Body of pancreas (tissue), 4 donors: ENCODE measurements around the gene IQSEC2. TPM values are rescaled to one million over a fixed set of nuclear protein-coding genes. Genes with fewer than 3 reads are reported as not detected.
A peak's percentile ranks its signal among the peaks of the same experiment; 100 is the strongest.

Experiments
- ATAC-seq: fragments of 150-250 bp; one replicate; pipeline ENCODE4 v1.9.1; 2016
- DNase-seq, 4 donors: peaks; one replicate each; pipeline ENCODE4 v3.0.0-alpha.2; 2019
- H3K27ac ChIP-seq, 4 donors: fragments of 200-600 bp; sonication (generic); 1 replicate in 3 of 4; 2 replicates in 1 of 4; pipeline versions ENCODE4 v1.5.1 to v1.6.1; 2016 to 2019; ENCODE audit warnings: mild to moderate bottlenecking in 1 of 4, mixed read lengths in 1 of 4, moderate library complexity in 1 of 4
- H3K27me3 ChIP-seq, 2 donors: fragments of 200-600 bp; sonication (generic); one replicate each; pipeline ENCODE4 v1.6.0; 2016; ENCODE audit warnings: mild to moderate bottlenecking in 1 of 2
- H3K36me3 ChIP-seq, 2 donors: fragments of 200-600 bp; sonication (generic); replicated peaks in 1 of 2; 2 replicates each; pipeline ENCODE4 v1.5.1; 2016; ENCODE audit warnings: low read depth in 2 of 2; ENCODE audit not compliant: insufficient read depth in 1 of 2
- H3K4me1 ChIP-seq: fragments of 200-600 bp; sonication (generic); one replicate; pipeline ENCODE4 v1.6.0; 2016
- H3K4me3 ChIP-seq, 2 donors: fragments of 200-600 bp; sonication (generic); 1 replicate in 1 of 2; 2 replicates in 1 of 2; pipeline ENCODE4 v1.5.1; 2016 to 2019
- H3K9me3 ChIP-seq, 3 donors: fragments of 200-600 bp; sonication (generic); 1 replicate in 2 of 3; 2 replicates in 1 of 3; pipeline ENCODE4 v1.5.1; 2016
- CTCF ChIP-seq, 7 experiments: fragments of 450-650 bp in 4 of 7; fragments of 200-600 bp in 3 of 7; sonication (generic) in 3 of 7; IDR thresholded peaks; one replicate each; pipeline ENCODE4 v1.5.1; 2016 to 2019; ENCODE audit warnings: antibody characterized with exemption in 7 of 7
- POLR2A ChIP-seq, 3 donors: fragments of 450-650 bp; IDR thresholded peaks; one replicate each; pipeline ENCODE4 v1.6.1; 2016; ENCODE audit warnings: antibody characterized with exemption in 3 of 3, mild to moderate bottlenecking in 2 of 3
- WGBS, 2 donors: methylation state at CpG; one replicate each; pipeline ENCODE4 v1.1.5; 2017; 5-methylcytosine and 5-hydroxymethylcytosine counted together
- intact Hi-C: fragments of 100-400 bp; cut with DNase I; formaldehyde crosslinking; loops from one replicate; pipeline ENCODE4 v1.15.1; 2023
- total RNA-seq, 2 donors: library from RNA; depleted of rRNA; stranded (reverse); fragments of >200 nt; gene quantifications; one replicate each; pipeline ENCODE4 v1.1.0, GENCODE V29; 2016

The IQSEC2 gene
- total RNA-seq, 2 donors from 2014 or later: 12.7 to 30.3 TPM

DNA sequence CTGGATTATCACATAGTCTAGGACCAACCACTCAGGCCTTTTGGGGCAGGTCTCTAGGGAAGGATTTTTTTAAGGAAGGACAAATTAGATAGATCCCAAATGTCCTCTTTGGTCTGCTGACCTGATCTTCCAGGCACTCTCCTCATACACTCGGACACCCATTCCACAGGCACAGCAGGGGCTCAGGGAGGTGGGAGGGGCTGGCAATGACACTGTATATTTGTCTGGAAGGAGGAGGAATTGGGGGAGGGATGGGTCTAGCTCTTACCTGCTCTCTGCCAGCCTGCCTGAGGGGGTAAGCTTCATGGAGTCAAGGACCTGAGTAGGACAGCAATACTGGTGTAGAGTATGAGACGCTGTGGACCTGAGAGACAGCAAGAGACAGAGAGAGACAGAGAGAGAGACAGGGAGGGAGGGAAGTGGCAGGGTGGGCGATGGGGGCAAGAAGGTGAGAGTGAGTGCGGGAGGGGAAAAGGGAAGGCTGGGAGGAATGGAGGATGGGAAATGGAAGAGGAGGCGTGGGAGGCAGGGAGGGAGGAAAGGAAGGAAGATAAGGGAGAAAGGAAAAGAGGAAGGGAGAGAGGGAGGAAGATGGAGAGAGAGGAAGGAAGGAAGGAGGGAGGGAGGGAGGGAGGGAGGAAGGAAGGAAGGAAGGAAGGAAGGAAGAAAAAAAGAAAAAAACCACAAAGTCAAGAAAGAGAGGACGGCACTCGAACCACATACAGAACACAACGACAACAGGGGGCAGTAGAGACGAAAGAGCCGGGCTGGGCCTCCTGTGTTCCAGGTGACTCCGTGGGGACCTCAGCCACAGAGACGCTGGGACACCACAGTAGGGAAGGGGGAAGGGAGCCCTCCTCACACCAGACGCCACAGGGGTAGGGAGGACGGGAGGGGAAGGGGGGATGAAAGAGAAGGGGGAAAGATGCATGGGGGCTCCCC, 1.8 kb downstream of the IQSEC2 start:
- Histone ChIP-seq H3K27me3 (no peaks in the 10 kb centered on the region), H3K9me3 (no peaks in the 10 kb centered on the region), H3K36me3 (no peaks in the 10 kb centered on the region), H3K4me3 (no peak overlapping the region), H3K4me1 (peaks cover 28% of the 10 kb centered on the region), H3K27ac (no peak overlapping the region)
- no peak for ATAC-seq
- 58 to 87% methylated on average over 5 to 11 of the region's 14 CpGs for WGBS, 2 donors
- intact Hi-C loops: no loop called here
- TF ChIP-seq POLR2A (IDR thresholded peaks at IDR 0.05) (no peak), CTCF (IDR thresholded peaks at IDR 0.05) (no peak)
- no peak for DNase-seq

GRCh38 chrX:53272808-53273337, 8.5 kb downstream of the IQSEC2 start:
- H3K27me3 ChIP-seq: no peaks in the 10 kb centered on the region
- intact Hi-C loops: no loop called here
- H3K27ac ChIP-seq: no peak overlapping the region
- no peak for ATAC-seq
- H3K4me1 ChIP-seq: no peaks in the 10 kb centered on the region
- DNase-seq: no peak
- H3K36me3 ChIP-seq: no peaks in the 10 kb centered on the region
- no peak overlapping the region for H3K4me3 ChIP-seq
- no peaks in the 10 kb centered on the region for H3K9me3 ChIP-seq
- 78 to 94% methylated on average over 5 to 7 of the region's 8 CpGs for WGBS, 2 donors
- TF ChIP-seq CTCF (IDR thresholded peaks at IDR 0.05): no peak
- no peak for TF ChIP-seq POLR2A (IDR thresholded peaks at IDR 0.05)

DNA sequence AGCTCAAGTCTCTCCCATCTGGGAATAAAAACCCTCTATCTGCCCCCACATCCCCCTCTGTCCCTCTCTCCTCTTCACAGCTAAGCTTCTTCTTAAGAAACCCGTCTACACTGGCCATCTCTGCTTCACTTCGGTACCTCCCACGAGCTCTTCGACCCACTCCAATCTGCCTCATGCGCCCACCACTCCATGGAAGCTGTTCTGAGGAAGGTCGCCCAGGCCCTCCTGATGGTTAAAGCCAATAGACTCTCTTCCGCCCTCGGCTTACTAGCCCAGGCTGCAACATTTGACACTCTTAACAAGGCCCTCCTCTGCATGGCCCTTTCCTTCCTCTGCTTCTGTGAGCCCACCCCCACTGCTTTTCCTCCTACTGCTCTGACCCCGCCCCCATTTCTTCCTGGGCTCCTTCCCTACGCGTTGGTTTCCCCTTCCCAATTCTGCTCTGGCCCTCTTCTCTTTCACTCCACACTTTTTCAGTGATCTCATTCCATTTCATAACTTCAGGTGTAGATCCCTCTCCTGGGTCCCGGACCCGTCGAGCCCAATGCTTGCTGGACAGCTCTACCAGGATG, 11.8 kb downstream of the IQSEC2 start:
- Histone ChIP-seq H3K9me3 (no peaks in the 10 kb centered on the region), H3K36me3 (no peaks in the 10 kb centered on the region), H3K27ac (no peak overlapping the region), H3K4me3 (no peak overlapping the region), H3K4me1 (no peaks in the 10 kb centered on the region), H3K27me3 (no peaks in the 10 kb centered on the region)
- intact Hi-C loops: no loop called here
- WGBS, 2 donors: 90 to 91% methylated on average over 9 to 14 of the region's 14 CpGs
- no peak for ATAC-seq
- TF ChIP-seq CTCF (IDR thresholded peaks at IDR 0.05) (no peak), POLR2A (IDR thresholded peaks at IDR 0.05) (no peak)
- DNase-seq: no peak

DNA sequence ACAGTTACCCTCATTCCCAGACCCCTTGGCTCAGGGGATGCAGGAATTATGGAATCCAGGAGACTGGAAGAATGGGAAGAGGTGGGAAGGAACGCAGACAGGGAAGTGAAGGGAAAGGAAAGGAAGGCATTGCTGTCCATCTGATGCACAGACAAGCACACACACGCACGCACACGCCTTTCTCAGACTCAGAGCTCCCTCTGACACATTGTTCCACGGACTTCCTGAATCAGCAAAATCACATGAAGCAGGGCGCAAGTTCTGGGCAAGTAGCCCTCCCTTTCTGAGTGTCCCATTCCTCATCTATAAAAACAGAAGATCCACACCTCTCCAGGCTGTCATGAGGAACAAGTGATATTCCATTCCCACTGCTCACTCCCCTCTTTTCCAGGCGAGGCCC, 13.2 kb downstream of the IQSEC2 start:
- peak in 1 of 4 donors; percentile 14 for DNase-seq
- Histone ChIP-seq H3K4me1 (no peaks in the 10 kb centered on the region), H3K4me3 (no peak overlapping the region), H3K36me3 (no peaks in the 10 kb centered on the region), H3K27ac (no peak overlapping the region), H3K27me3 (no peaks in the 10 kb centered on the region), H3K9me3 (no peaks in the 10 kb centered on the region)
- intact Hi-C loops: no loop called here
- no peak for ATAC-seq
- TF ChIP-seq POLR2A (IDR thresholded peaks at IDR 0.05): no peak
- TF ChIP-seq CTCF (IDR thresholded peaks at IDR 0.05): no peak
- 81 to 84% methylated on average over 5 to 7 of the region's 7 CpGs for WGBS, 2 donors
